H1 (cell line): ENCODE data around the gene CFAP100. TPM values are rescaled to one million over a fixed set of nuclear protein-coding genes. Genes with fewer than 3 reads are reported as not detected.

ENCODE experiments used
- CTCF ChIA-PET: fragments of 300-600 bp; sonication (Branson Sonifier 250); formaldehyde crosslinking; loops from one replicate; lab custom pipeline; 2021; ENCODE audit not compliant: partially characterized antibody; lab: Charles Lee
- POLR2A ChIA-PET: fragments of 300-600 bp; sonication (Branson Sonifier 250); formaldehyde crosslinking; loops from one replicate; lab custom pipeline; 2021; ENCODE audit warnings: inconsistent platforms; ENCODE audit not compliant: partially characterized antibody; lab: Charles Lee
- DNase-seq, 2 experiments: peaks; one replicate each; pipeline versions ENCODE4 v3.0.0 to v3.0.0-alpha.2; 2010 to 2022; ENCODE audit warnings: low spot score in 2 of 2, low read depth in 1 of 2, mixed read lengths in 1 of 2
- FAIRE-seq: peaks from 2 replicates; lab custom pipeline; 2011; peaks lifted over from hg19 to GRCh38; lab: Jason Lieb, UNC
- H2AFZ ChIP-seq: 2 replicates; pipeline ENCODE4 v1.8.1; 2012; ENCODE audit warnings: low read length, inconsistent platforms
- H2AK5ac ChIP-seq: 2 replicates; pipeline ENCODE4 v1.6.1; 2013; ENCODE audit warnings: low read depth, low read length
- H2BK120ac ChIP-seq: replicated peaks from 2 replicates; pipeline ENCODE3; 2013; ENCODE audit warnings: low read depth, low read length, inconsistent platforms
- H2BK12ac ChIP-seq: 2 replicates; pipeline ENCODE4 v1.6.1; 2013; ENCODE audit warnings: low read depth, low read length
- H2BK15ac ChIP-seq: 2 replicates; pipeline ENCODE4 v1.6.1; 2013; ENCODE audit warnings: low read length
- H2BK20ac ChIP-seq: 2 replicates; pipeline ENCODE4 v1.6.1; 2013; ENCODE audit warnings: low read length
- H2BK5ac ChIP-seq: 2 replicates; pipeline ENCODE4 v1.6.1; 2013; ENCODE audit warnings: low read depth, low read length
- H3K14ac ChIP-seq: 2 replicates; pipeline ENCODE4 v1.6.1; 2013; ENCODE audit warnings: inconsistent platforms; ENCODE audit not compliant: insufficient read length
- H3K18ac ChIP-seq: 2 replicates; pipeline ENCODE4 v1.6.1; 2013; ENCODE audit warnings: low read length; ENCODE audit errors: extremely low read depth
- H3K23ac ChIP-seq: 2 replicates; pipeline ENCODE4 v1.6.1; 2013; ENCODE audit warnings: inconsistent platforms; ENCODE audit not compliant: insufficient read length
- H3K23me2 ChIP-seq: 2 replicates; pipeline ENCODE4 v1.6.1; 2013; ENCODE audit warnings: low read depth, low read length
- H3K27ac ChIP-seq: 2 replicates; pipeline ENCODE4 v1.6.1; 2011; ENCODE audit warnings: low read depth, low read length, inconsistent platforms
- H3K27me3 ChIP-seq, 4 experiments: replicated peaks in 1 of 4; 1 replicate in 1 of 4; 2 replicates in 3 of 4; pipeline versions ENCODE4 v1.6.1 to v1.8.1; 2011 to 2013; ENCODE audit warnings: low read length in 3 of 4, mild to moderate bottlenecking in 3 of 4, inconsistent platforms in 2 of 4, mixed read lengths in 2 of 4, moderate library complexity in 1 of 4; ENCODE audit not compliant: control insufficient read depth in 3 of 4, insufficient read depth in 3 of 4; ENCODE audit errors: extremely low read depth in 1 of 4
- H3K36me3 ChIP-seq, 4 experiments: 2 replicates each; pipeline versions ENCODE4 v1.6.1 to v1.8.1; 2011 to 2013; ENCODE audit warnings: mild to moderate bottlenecking in 4 of 4, low read length in 3 of 4, moderate library complexity in 2 of 4, control low read depth in 1 of 4, inconsistent platforms in 1 of 4; ENCODE audit not compliant: insufficient read depth in 4 of 4, control insufficient read depth in 2 of 4
- H3K4ac ChIP-seq: replicated peaks from 2 replicates; pipeline ENCODE3; 2013; ENCODE audit warnings: low read length, low read depth, mixed read lengths, inconsistent platforms; ENCODE audit not compliant: insufficient read length
- H3K4me1 ChIP-seq, 4 experiments: replicated peaks in 1 of 4; 1 replicate in 1 of 4; 2 replicates in 3 of 4; pipeline versions ENCODE4 v1.6.1 to v1.8.1; 2011 to 2013; ENCODE audit warnings: low read length in 3 of 4, inconsistent platforms in 2 of 4, mixed read lengths in 1 of 4; ENCODE audit not compliant: insufficient read depth in 4 of 4, control insufficient read depth in 3 of 4
- H3K4me2 ChIP-seq, 2 experiments: 2 replicates each; pipeline versions ENCODE4 v1.6.1 to v1.8.1; 2011 to 2013; ENCODE audit warnings: low read depth in 2 of 2, low read length in 2 of 2, control low read depth in 1 of 2, inconsistent platforms in 1 of 2, mild to moderate bottlenecking in 1 of 2; ENCODE audit not compliant: insufficient read depth in 1 of 2
- H3K4me3 ChIP-seq, 4 experiments: fragments of 200-600, 300-600 bp in 1 of 4; sonication (generic), shearing (Covaris generic), sonication (Bioruptor Twin) in 1 of 4; 2 replicates each; pipeline versions ENCODE4 v1.5.1 to v1.8.1; 2011 to 2016; ENCODE audit warnings: low read length in 4 of 4, low read depth in 3 of 4, control low read depth in 2 of 4, inconsistent platforms in 2 of 4, mild to moderate bottlenecking in 2 of 4, mixed read lengths in 1 of 4, moderate library complexity in 1 of 4; ENCODE audit not compliant: insufficient read depth in 2 of 4; ENCODE audit errors: extremely low read depth in 1 of 4
- H3K56ac ChIP-seq: replicated peaks from 2 replicates; pipeline ENCODE3; 2013; ENCODE audit warnings: low read depth, mild to moderate bottlenecking, mixed read lengths, low read length, inconsistent platforms; ENCODE audit not compliant: insufficient read length
- H3K79me1 ChIP-seq: 2 replicates; pipeline ENCODE4 v1.6.1; 2013; ENCODE audit warnings: low read depth, low read length, control low read depth
- H3K79me2 ChIP-seq, 2 experiments: 2 replicates each; pipeline versions ENCODE4 v1.6.1 to v1.8.1; 2012 to 2013; ENCODE audit warnings: low read length in 2 of 2, mild to moderate bottlenecking in 2 of 2, inconsistent platforms in 1 of 2; ENCODE audit not compliant: insufficient read depth in 2 of 2, control insufficient read depth in 1 of 2
- H3K9ac ChIP-seq, 4 experiments: replicated peaks in 1 of 4; 1 replicate in 1 of 4; 2 replicates in 3 of 4; pipeline versions ENCODE4 v1.6.1 to v1.8.1; 2011 to 2013; ENCODE audit warnings: low read depth in 3 of 4, low read length in 3 of 4, control low read depth in 2 of 4, mild to moderate bottlenecking in 2 of 4, moderate library complexity in 2 of 4, inconsistent platforms in 1 of 4; ENCODE audit errors: extremely low read depth in 1 of 4
- H3K9me3 ChIP-seq, 2 experiments: 2 replicates each; pipeline versions ENCODE4 v1.6.1 to v1.8.1; 2012 to 2013; ENCODE audit warnings: mild to moderate bottlenecking in 2 of 2, moderate library complexity in 2 of 2, control low read depth in 1 of 2, inconsistent platforms in 1 of 2, low read depth in 1 of 2, low read length in 1 of 2, mixed read lengths in 1 of 2; ENCODE audit not compliant: insufficient read depth in 2 of 2
- H4K20me1 ChIP-seq, 2 experiments: replicated peaks in 1 of 2; 2 replicates each; pipeline versions ENCODE3 to v1.8.1; 2011 to 2013; ENCODE audit warnings: inconsistent platforms in 2 of 2, low read length in 2 of 2, mild to moderate bottlenecking in 1 of 2; ENCODE audit not compliant: insufficient read depth in 2 of 2, control insufficient read depth in 1 of 2
- H4K5ac ChIP-seq: 2 replicates; pipeline ENCODE4 v1.6.1; 2013; ENCODE audit warnings: low read length, low read depth, mixed read lengths, inconsistent platforms; ENCODE audit not compliant: insufficient read length
- H4K8ac ChIP-seq: 2 replicates; pipeline ENCODE4 v1.8.0; 2013; ENCODE audit warnings: mild to moderate bottlenecking, moderate library complexity, low read length, inconsistent platforms; ENCODE audit not compliant: insufficient read depth; ENCODE audit errors: extremely low read depth
- H4K91ac ChIP-seq: replicated peaks from 2 replicates; pipeline ENCODE3; 2013; ENCODE audit warnings: low read length, mixed read lengths, inconsistent platforms; ENCODE audit not compliant: insufficient read length
- ASH2L ChIP-seq: fragments of 200-600, 300-600 bp; sonication (generic); IDR thresholded peaks from one replicate; pipeline ENCODE4 v1.7.1; 2017; ENCODE audit warnings: low read length
- CEBPB ChIP-seq: IDR thresholded peaks from 2 replicates; pipeline ENCODE4 v1.6.1; 2012; ENCODE audit warnings: low read depth, low read length
- PHF8 ChIP-seq: fragments of 200-600 bp; sonication (generic); conservative IDR thresholded peaks from 2 replicates; pipeline ENCODE4 v1.7.1; 2012; ENCODE audit warnings: low read depth, mild to moderate bottlenecking, inconsistent platforms, low read length, moderate library complexity
- SP4 ChIP-seq: IDR thresholded peaks from 2 replicates; pipeline ENCODE4 v1.6.1; 2012; ENCODE audit warnings: low read length, inconsistent platforms
- WGBS, 2 experiments: shearing (Covaris generic) in 1 of 2; methylation state at CpG; one replicate each; pipeline versions ENCODE4 v1.1.6 to v1.1.7; 2013 to 2015; ENCODE audit warnings: low lambda C conversion rate in 2 of 2, mixed read lengths in 2 of 2, inconsistent platforms in 1 of 2, low coverage in 1 of 2, missing lambda C conversion rate in 1 of 2; ENCODE audit not compliant: insufficient replicate concordance in 2 of 2, insufficient coverage in 1 of 2, insufficient read length in 1 of 2; ENCODE audit errors: extremely low coverage in 1 of 2, missing lambda C conversion rate in 1 of 2; 5-methylcytosine and 5-hydroxymethylcytosine counted together
- polyA plus RNA-seq, 7 experiments: library from polyadenylated mRNA; depleted of rRNA in 3 of 7; stranded (reverse) in 5 of 7; unstranded in 2 of 7; fragments of >200 nt in 5 of 7; fragments of 200-250 nt in 2 of 7; gene quantifications; 1 replicate in 5 of 7; 2 replicates in 1 of 7; 4 replicates in 1 of 7; pipeline versions ENCODE4 v1.2.1 to v1.2.3, GENCODE V29; 2011 to 2013; ENCODE audit warnings: missing spikeins in 2 of 7, mixed read lengths in 2 of 7
- total RNA-seq: library from RNA; stranded (reverse); fragmentation: NEBNext Ultra II Directional; extraction: Animal tissue kit (Norgen Biotek cat#: 25700); gene quantifications from 2 replicates; pipeline ENCODE4 v1.2.1, GENCODE V29; 2021

CFAP100 gene
- total and polyA plus RNA-seq, 2 of the 8 experiments (the other 6 are each of a cell fraction or from before 2014, with no cell fraction given) = 0.17 TPM; not detected in 1

DNA sequence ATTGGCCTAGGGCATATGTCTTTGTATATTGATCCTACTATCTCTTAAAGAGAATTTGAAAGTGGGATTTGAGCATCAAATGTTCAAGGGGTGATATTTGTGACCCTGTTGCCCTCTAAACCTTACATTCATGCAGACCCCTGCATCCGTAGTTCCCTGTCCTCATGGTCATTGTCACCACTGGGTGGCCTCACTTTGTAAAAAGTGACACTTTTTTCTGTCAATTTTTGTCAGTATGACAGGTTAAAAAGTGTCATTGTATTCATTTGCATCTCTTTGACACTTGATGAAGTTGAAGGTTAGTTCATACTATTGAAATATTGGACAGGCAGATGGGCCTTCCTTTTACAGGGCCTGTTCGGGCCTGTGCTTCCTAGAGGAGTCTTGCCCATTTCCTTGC, 25.2 kb upstream of the CFAP100 start:
- Histone ChIP-seq H3K14ac (no peak overlapping the region), H4K91ac (no peak overlapping the region), H3K27ac (no peak overlapping the region), H3K23me2 (no peaks in the 10 kb centered on the region), H3K79me1 (no peaks in the 10 kb centered on the region), H3K4ac (no peak overlapping the region), H3K36me3 (no peaks in the 10 kb centered on the region; a peak in 1 of 8 replicates), H2AFZ (no peak overlapping the region), H4K8ac (no peak overlapping the region), H2BK15ac (no peak overlapping the region), H3K4me3 (no peak overlapping the region), H4K20me1 (no peaks in the 10 kb centered on the region), H3K4me2 (no peak overlapping the region), H3K9me3 (peaks cover 0 to 4% of the 10 kb centered on the region in 2 experiments; a peak in 1 of 4 replicates), H3K9ac (no peak overlapping the region), H3K18ac (no peak overlapping the region), H2AK5ac (no peak overlapping the region), H3K56ac (no peak overlapping the region), H3K79me2 (no peaks in the 10 kb centered on the region), H4K5ac (no peak overlapping the region), H2BK120ac (no peak overlapping the region), H3K23ac (no peak overlapping the region), H3K27me3 (no peaks in the 10 kb centered on the region), H2BK5ac (no peak overlapping the region), H2BK12ac (no peak overlapping the region), H2BK20ac (no peak overlapping the region), H3K4me1 (peaks cover 0 to 9% (median 2%) of the 10 kb centered on the region in 4 experiments; a peak in 5 of 7 replicates)
- DNase-seq (no peak), FAIRE-seq (no peak)
- ChIA-PET POLR2A (no interaction called here), CTCF (interaction anchor here (1.6 kb wide), 1 partner anchor 21 kb away, joined by 3 read pairs; no protein-coding TSS in a partner anchor)
- TF ChIP-seq PHF8 (no peak), ASH2L (no peak), CEBPB (no peak), SP4 (no peak)
- 83% methylated on average over 2 of the region's 2 CpGs; no CpG with 5 or more reads in 1 of the 2 experiments for WGBS, 2 experiments
